HG02571 (cell line): Measurements from ENCODE around the gene GLRX5.

ENCODE experiments used
- ATAC-seq: cut with Tn5 transposase; IDR thresholded peaks from one replicate; pipeline ENCODE4 v1.9.1; 2021; ENCODE audit warnings: mild to moderate bottlenecking, moderate library complexity; ENCODE audit not compliant: unreplicated experiment

The GLRX5 gene

DNA sequence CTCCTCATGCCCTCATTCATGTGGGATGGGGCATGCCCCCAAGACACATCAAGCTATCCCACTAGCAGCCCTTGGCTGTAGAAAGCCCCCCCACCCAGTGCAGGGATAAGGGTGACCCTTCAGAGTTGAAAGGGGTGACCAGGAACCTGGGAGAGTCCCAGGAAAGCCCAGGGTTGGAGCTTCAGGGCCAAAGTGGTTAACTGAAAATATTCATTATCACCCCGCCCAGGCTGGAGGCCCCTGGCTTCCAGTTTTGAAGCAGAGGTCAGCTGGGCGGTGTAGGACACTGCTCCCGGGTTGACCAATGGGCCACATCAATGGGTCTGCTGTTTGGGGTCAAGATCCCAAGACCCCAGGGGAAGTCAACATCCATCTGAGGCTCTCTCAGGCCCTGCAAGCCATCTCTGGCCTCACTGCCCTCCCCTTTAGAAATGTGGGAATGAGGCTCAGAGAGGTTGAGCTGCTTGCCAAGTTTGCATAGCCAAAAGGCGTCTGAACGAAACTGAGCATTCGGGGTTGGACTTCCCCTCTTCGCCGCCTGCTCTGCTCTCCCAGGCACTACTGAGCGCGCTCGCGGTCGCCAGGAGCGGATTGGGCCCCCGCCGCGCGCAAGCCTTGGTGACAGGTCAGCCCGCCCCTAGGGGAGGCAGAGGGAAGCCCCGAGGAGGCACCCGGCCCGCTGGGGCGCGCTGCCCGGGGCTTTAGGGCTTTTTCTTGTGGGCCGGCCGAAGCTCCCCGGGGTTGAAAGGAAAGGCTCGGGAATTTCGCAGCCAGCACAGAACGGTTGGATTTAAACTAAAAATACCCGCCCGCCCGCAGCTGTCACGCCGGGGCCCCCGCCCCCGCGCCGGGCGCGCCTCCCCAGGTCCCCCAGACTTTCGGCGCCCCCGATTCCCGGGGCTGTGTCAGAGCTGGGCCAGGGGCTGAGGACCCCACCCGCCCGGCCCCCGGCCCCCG lies 19.0 kb upstream of the GLRX5 start:
- ATAC-seq = peak; percentile 76

DNA sequence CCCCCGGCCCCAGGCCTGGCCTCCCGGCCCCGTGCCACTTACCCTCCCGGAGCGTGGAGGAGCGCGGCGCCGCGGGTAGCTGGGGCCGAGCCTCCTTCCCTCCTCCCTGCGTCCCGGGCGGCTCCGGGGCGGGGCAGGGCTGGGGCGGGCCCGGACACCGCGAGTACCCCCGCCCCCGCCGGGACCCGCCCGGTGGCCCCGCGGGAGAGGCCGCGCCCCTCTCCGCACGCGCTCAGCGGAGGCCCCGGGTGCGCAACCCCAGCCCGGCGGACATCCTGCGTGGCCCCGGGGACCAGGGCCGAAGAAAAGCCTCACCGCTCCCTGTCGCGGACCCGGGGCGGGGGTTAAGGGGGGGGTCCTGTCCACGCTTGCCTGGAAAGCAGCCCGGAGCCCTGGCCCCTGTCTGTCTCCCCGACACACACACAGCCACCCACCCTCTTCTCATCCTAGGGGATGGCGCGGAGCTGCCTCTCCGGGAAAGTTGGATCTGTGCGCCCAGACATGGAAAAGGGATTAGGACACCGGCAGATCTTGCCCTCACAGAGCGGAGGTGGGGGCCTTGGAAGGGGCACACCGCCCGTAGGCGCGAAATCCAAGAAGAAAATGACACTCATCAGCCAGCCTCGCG lies 18.2 kb upstream of the GLRX5 start, which contains the start of gene SYNE3:
TSS of gene SYNE3 (minus strand) at position 97 of the 628 bp plus-strand sequence. CDS start 40,829 bp downstream, outside the sequence.
- ATAC-seq = peak; percentile 41

GRCh38 chr14:95518045-95518751 lies 16.7 kb upstream of the GLRX5 start:
- no peak for ATAC-seq

GRCh38 chr14:95519699-95520098 lies 15.2 kb upstream of the GLRX5 start:
- ATAC-seq = no peak

- no peak for ATAC-seq
Measured at GRCh38 chr14:95520346-95520745, 14.5 kb upstream of the GLRX5 start.

DNA sequence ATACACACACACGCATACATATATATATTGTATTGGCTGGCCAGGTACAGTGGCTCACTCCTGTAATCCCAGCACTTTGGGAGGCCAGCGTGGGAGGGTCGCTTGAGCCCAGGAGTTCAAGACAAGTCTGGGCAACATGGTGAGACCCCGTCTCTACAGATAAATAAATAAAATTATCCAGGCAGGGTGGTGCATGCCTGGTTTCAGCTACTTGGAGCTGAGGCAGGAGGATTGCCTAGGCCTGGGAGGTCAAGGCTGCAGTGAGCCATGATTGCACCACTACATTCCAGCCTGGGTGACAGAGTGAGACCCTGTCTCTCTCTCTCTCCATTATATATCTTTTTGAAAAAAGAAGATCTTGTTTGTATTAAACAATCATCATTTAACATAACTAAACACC lies 13.8 kb upstream of the GLRX5 start:
- ATAC-seq = no peak

GRCh38 chr14:95522116-95522515 lies 12.7 kb upstream of the GLRX5 start:
- no peak for ATAC-seq

GRCh38 chr14:95522556-95522955 lies 12.3 kb upstream of the GLRX5 start:
- ATAC-seq = no peak

- ATAC-seq = no peak
Measured at GRCh38 chr14:95523051-95523814, 11.6 kb upstream of the GLRX5 start.

DNA sequence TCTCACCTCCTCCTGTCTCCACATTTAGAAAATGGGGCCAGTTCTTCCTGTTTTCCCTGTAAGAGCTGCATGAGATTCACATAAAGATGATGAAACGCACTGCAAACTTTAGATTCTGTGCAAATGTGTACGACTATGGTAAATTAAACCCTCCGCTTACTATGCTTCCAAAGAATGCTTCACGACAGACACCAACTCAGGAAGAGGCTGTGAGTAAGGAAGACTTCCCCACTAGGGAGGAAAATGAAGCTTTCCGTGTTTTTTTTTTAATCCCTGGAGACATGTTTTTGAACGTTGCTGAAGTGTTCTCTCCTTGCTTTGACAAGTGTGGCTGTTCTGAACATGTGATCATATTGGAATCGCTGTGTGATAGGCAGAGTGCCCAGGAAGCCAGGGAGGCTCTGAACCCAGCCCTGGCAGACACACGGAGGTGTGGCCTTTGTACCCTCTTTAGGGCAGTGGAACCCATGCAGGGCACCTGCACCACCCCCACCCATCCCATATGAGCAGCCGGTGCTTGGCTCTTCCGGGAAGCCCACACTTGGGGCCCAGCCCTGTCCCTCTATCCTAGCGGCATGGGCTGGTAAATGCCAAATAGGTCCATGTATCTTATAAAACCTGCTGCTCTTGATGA lies 10.9 kb upstream of the GLRX5 start:
- ATAC-seq = no peak

DNA sequence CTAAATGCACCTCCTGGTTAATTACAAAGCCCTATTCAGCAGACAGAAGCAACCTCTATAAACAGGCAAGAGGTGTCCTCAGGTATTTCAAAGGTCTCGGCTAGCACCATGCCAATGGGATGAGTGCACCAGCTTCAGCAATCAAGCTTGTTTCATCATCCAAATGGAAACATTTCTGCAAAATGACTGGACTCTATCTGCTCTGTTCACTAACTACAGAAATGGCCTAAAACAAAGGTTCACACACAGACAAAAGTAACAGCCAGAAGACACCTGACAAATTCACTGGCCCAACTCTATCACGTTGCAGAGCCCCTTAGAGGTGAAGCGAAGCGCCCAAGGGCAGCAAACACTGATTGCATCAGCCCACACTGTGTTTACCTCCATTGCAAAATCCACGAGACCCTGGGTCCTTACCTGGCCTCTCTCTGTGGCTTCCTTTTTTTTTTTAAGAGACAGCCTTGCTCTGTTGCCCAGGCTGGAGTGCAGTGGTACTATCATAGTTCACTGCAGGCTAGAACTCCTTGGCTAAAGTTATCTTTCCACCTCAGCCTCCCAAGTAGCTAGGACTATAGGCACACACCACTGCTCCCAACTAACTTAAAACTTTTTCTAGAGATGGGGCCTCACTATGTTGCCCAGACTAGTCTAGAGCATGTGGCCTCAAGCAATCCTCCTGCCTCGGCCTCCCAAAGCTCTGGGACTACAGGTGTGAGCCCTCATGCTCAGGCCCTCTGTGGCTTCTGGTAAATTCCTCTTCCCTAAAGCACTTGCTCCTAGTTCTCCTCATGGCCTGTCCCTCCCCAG lies 9.9 kb upstream of the GLRX5 start:
- no peak for ATAC-seq

DNA sequence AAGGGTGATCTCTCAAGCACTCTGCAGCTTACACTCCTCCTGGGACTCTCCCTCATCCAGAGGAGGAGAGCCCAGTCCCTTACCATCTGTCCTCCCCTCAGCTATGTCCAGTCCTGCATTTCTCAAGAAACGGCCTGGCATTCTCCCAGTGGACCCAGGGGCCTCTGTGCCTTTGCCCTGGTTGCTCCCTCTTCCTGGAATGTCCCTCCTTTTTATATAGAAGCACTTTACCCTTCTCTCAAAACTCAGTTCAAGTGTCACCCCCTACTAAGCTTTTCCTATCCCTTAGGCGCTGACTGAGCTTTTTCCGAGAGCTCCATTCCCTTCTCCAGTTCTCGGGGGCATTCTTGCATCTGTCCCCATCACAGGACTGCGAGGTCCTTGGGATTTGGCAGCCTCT lies 8.9 kb upstream of the GLRX5 start:
- ATAC-seq = no peak

- no peak for ATAC-seq
Measured at GRCh38 chr14:95526483-95527386, 8.1 kb upstream of the GLRX5 start.

DNA sequence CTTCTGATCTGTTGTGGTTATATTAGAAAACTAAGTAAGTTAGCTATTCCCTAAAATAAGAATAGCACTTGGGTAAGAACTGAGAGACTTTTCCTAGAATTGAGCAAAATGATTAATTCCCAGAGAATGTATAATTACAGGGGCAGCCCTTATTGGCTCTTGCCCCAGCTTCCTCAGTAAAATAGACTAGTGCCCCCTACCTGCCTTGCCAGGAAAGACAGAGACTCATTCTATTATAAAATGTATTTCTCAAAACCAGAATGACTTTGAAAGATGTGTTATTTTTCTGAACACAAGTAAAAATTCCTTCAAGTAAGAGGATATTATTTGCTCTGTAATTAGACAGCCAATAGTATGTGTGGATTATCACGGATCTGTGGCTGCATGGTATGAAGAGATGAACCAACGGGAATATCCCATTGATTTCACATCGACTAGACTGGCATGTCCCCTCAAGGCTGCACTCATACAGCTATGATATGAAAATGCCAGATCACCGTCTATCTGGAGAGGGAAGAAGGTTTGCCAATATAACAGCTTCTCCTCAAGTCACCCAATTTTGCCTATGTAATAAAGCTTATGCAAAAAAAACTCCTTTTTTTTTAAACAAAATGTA lies 7.4 kb upstream of the GLRX5 start:
- no peak for ATAC-seq

DNA sequence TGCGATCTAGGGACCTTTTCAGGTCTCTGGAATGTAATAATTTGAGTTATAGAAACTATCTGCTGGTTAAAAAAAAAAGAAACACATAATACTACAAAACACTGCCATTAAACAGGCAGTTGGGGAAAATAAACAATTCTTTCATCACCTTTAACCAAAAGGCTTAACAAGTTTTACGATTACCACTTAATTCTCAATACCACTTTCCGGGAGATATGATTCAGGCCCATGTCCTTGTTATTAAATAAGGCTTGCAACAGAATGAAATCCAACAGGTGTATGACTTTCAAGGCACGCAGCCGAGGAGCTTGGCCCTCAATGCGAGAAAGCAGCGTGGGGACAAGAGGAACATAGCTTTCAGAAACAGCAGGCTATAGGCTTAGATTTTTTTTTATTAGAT lies 5.6 kb upstream of the GLRX5 start:
- ATAC-seq = no peak

- no peak for ATAC-seq
Measured at GRCh38 chr14:95530473-95531276, 4.2 kb upstream of the GLRX5 start.

- ATAC-seq = no peak
Measured at GRCh38 chr14:95531473-95531872, 3.4 kb upstream of the GLRX5 start.
